Liver (tissue), 9 donors: ENCODE results near the gene WFDC13. TPM values are rescaled to one million over a fixed set of nuclear protein-coding genes. Genes with fewer than 3 reads are reported as not detected.

Experiments used
- DNase-seq: peaks from one replicate; pipeline ENCODE4 v3.0.0-alpha.2; 2017; ENCODE audit warnings: low spot score
- H3K27ac ChIP-seq, 2 donors: one replicate each; pipeline ENCODE4 v1.7.0; 2013; ENCODE audit warnings: inconsistent platforms in 2 of 2, low read length in 2 of 2, control low read depth in 1 of 2, low read depth in 1 of 2, mild to moderate bottlenecking in 1 of 2
- H3K27me3 ChIP-seq, 4 donors: one replicate each; pipeline versions ENCODE4 v1.6.1 to v1.7.0; 2013; ENCODE audit warnings: low read length in 3 of 4, inconsistent platforms in 1 of 4, mild to moderate bottlenecking in 1 of 4, moderate library complexity in 1 of 4; ENCODE audit not compliant: control insufficient read depth in 4 of 4, insufficient read depth in 4 of 4
- H3K36me3 ChIP-seq, 4 donors: one replicate each; pipeline versions ENCODE4 v1.6.1 to v1.7.0; 2013; ENCODE audit warnings: low read length in 3 of 4, mild to moderate bottlenecking in 3 of 4, low read depth in 1 of 4, moderate library complexity in 1 of 4; ENCODE audit not compliant: control insufficient read depth in 4 of 4, insufficient read depth in 3 of 4
- H3K4me1 ChIP-seq, 4 donors: one replicate each; pipeline versions ENCODE4 v1.6.1 to v1.7.0; 2013; ENCODE audit warnings: low read length in 3 of 4, mild to moderate bottlenecking in 3 of 4, moderate library complexity in 1 of 4; ENCODE audit not compliant: control insufficient read depth in 4 of 4, insufficient read depth in 4 of 4
- H3K4me3 ChIP-seq, 3 donors: one replicate each; pipeline versions ENCODE4 v1.6.1 to v1.7.0; 2013; ENCODE audit warnings: low read length in 3 of 3, control low read depth in 1 of 3, low read depth in 1 of 3, mild to moderate bottlenecking in 1 of 3
- H3K9ac ChIP-seq, 2 donors: one replicate each; pipeline ENCODE4 v1.7.0; 2013; ENCODE audit warnings: low read length in 2 of 2, mild to moderate bottlenecking in 2 of 2, moderate library complexity in 2 of 2, control low read depth in 1 of 2, low read depth in 1 of 2
- H3K9me3 ChIP-seq, 4 donors: one replicate each; pipeline versions ENCODE4 v1.6.1 to v1.7.0; 2013; ENCODE audit warnings: low read length in 3 of 4; ENCODE audit not compliant: control insufficient read depth in 4 of 4
- ATF3 ChIP-seq: IDR thresholded peaks from 2 replicates; pipeline ENCODE4 v1.6.1; 2016; ENCODE audit warnings: antibody characterized with exemption
- CTCF ChIP-seq: fragments of 150-350 bp; IDR thresholded peaks from 2 replicates; pipeline ENCODE4 v1.5.1; 2017; ENCODE audit warnings: improper control_type of control experiment, low read depth, low read length; ENCODE audit not compliant: missing input control
- EGR1 ChIP-seq, 2 donors: IDR thresholded peaks; 2 replicates each; pipeline ENCODE4 v1.6.1; 2016 to 2018; ENCODE audit warnings: antibody characterized with exemption in 2 of 2, low read depth in 2 of 2
- FOXA1 ChIP-seq: IDR thresholded peaks from 2 replicates; pipeline ENCODE4 v1.6.1; 2016; ENCODE audit warnings: antibody characterized with exemption
- GABPA ChIP-seq, 2 donors: IDR thresholded peaks in 1 of 2; conservative IDR thresholded peaks in 1 of 2; 2 replicates each; pipeline ENCODE4 v1.6.1; 2016; ENCODE audit warnings: antibody characterized with exemption in 2 of 2, mild to moderate bottlenecking in 1 of 2, moderate library complexity in 1 of 2
- HNF4A ChIP-seq, 2 donors: conservative IDR thresholded peaks; 2 replicates each; pipeline ENCODE4 v1.6.1; 2016; ENCODE audit warnings: antibody characterized with exemption in 2 of 2, mild to moderate bottlenecking in 2 of 2
- HNF4G ChIP-seq: IDR thresholded peaks from 2 replicates; pipeline ENCODE4 v1.6.1; 2016; ENCODE audit warnings: antibody characterized with exemption
- JUND ChIP-seq, 2 donors: IDR thresholded peaks; 2 replicates each; pipeline ENCODE4 v1.6.1; 2016; ENCODE audit warnings: antibody characterized with exemption in 2 of 2
- MAX ChIP-seq: IDR thresholded peaks from 2 replicates; pipeline ENCODE4 v1.6.1; 2016; ENCODE audit warnings: antibody characterized with exemption
- NR2F2 ChIP-seq: IDR thresholded peaks from 2 replicates; pipeline ENCODE4 v1.6.1; 2016; ENCODE audit warnings: antibody characterized with exemption
- RAD21 ChIP-seq, 2 donors: IDR thresholded peaks; 2 replicates each; pipeline ENCODE4 v1.6.1; 2016; ENCODE audit warnings: antibody characterized with exemption in 2 of 2, mild to moderate bottlenecking in 2 of 2
- REST ChIP-seq: IDR thresholded peaks from 2 replicates; pipeline ENCODE4 v1.6.1; 2016; ENCODE audit warnings: antibody characterized with exemption, mild to moderate bottlenecking
- RXRA ChIP-seq, 2 donors: IDR thresholded peaks; 2 replicates each; pipeline ENCODE4 v1.6.1; 2017 to 2018; ENCODE audit warnings: antibody characterized with exemption in 2 of 2, mild to moderate bottlenecking in 1 of 2
- SP1 ChIP-seq: IDR thresholded peaks from 2 replicates; pipeline ENCODE4 v1.6.1; 2018; ENCODE audit warnings: antibody characterized with exemption, mild to moderate bottlenecking
- TAF1 ChIP-seq: conservative IDR thresholded peaks from 2 replicates; pipeline ENCODE4 v1.6.1; 2016; ENCODE audit warnings: antibody characterized with exemption, mild to moderate bottlenecking
- YY1 ChIP-seq: IDR thresholded peaks from 2 replicates; pipeline ENCODE4 v1.6.1; 2016; ENCODE audit warnings: antibody characterized with exemption, mild to moderate bottlenecking
- ZBTB33 ChIP-seq: IDR thresholded peaks from 2 replicates; pipeline ENCODE4 v1.6.1; 2016; ENCODE audit warnings: antibody characterized with exemption
- WGBS: extraction: QIAGEN DNeasy Blood & Tissue Kit; methylation state at CpG from one replicate; pipeline ENCODE4 v1.1.7; 2013; 5-methylcytosine and 5-hydroxymethylcytosine counted together
- polyA plus RNA-seq, 2 donors: library from polyadenylated mRNA; stranded (reverse) in 1 of 2; unstranded in 1 of 2; fragments of 200-250 nt in 1 of 2; fragments of >200 nt in 1 of 2; fragmentation: Nextera tagmentation in 1 of 2; extraction: Ambion mirVana in 1 of 2; gene quantifications; one replicate each; pipeline versions ENCODE4 v1.2.1 to v1.2.3, GENCODE V29; 2013 to 2015
- total RNA-seq, 2 donors: library from RNA; depleted of rRNA; stranded (reverse); fragments of >200 nt; gene quantifications; one replicate each; pipeline ENCODE4 v1.2.3, GENCODE V29; 2014
- donor health status: healthy.
- donor health status: healthy.
- donor health status: healthy.
- donor health status: healthy.
- donor health status: healthy.

The WFDC13 gene
- total and polyA plus RNA-seq, 4 donors, result not detected

- 35% methylated on average over 2 of the region's 2 CpGs for WGBS
- Histone ChIP-seq H3K9me3 (peaks cover 0 to 1% (median 0%) of the 10 kb centered on the region in 4 donors), H3K27ac (no peak overlapping the region), H3K27me3 (no peaks in the 10 kb centered on the region), H3K4me3 (no peak overlapping the region), H3K4me1 (peaks cover 0 to 3% (median under 1%) of the 10 kb centered on the region in 4 donors), H3K9ac (no peak overlapping the region), H3K36me3 (no peaks in the 10 kb centered on the region)
- TF ChIP-seq ZBTB33 (no peak), REST (no peak), NR2F2 (no peak), HNF4A (conservative IDR thresholded peaks at IDR 0.05) (no peak), RAD21 (IDR thresholded peaks at IDR 0.05) (no peak)
- DNase-seq, result no peak
These were observed 25.2 kb downstream of the WFDC13 start for GRCh38 chr20:45727044-45727443.

- DNase-seq, result no peak
- no peak overlapping the region for H3K9ac ChIP-seq
- no peaks in the 10 kb centered on the region for H3K4me1 ChIP-seq
- TF ChIP-seq GABPA (IDR thresholded peaks at IDR 0.05 in 1 of 2, conservative IDR thresholded peaks at IDR 0.05 in 1 of 2) (no peak), HNF4A (conservative IDR thresholded peaks at IDR 0.05) (no peak), TAF1 (no peak), HNF4G (no peak), SP1 (no peak), REST (no peak), NR2F2 (no peak), CTCF (no peak), MAX (no peak), JUND (IDR thresholded peaks at IDR 0.05) (no peak), YY1 (no peak), ATF3 (no peak), ZBTB33 (no peak), EGR1 (IDR thresholded peaks at IDR 0.05; ENCODE audit: low read depth in 2 of 2) (no peak), RXRA (IDR thresholded peaks at IDR 0.05) (no peak), RAD21 (IDR thresholded peaks at IDR 0.05) (no peak), FOXA1 (no peak)
- H3K36me3 ChIP-seq, result no peaks in the 10 kb centered on the region
- peaks cover 0 to 3% (median under 1%) of the 10 kb centered on the region in 4 donors for H3K9me3 ChIP-seq
- H3K4me3 ChIP-seq, result no peak overlapping the region
- no peak overlapping the region for H3K27ac ChIP-seq
- no peaks in the 10 kb centered on the region for H3K27me3 ChIP-seq
These were observed 30.4 kb downstream of the WFDC13 start for GRCh38 chr20:45732199-45732598.
